Measurements from ENCODE around the gene DHDH. TPM values are rescaled to one million over a fixed set of nuclear protein-coding genes. Genes with fewer than 3 reads are reported as not detected.

Gene DHDH
- total RNA-seq, 6 donors from 2014 or later = 1.9 to 6.3 (median 2.8) TPM

DNA sequence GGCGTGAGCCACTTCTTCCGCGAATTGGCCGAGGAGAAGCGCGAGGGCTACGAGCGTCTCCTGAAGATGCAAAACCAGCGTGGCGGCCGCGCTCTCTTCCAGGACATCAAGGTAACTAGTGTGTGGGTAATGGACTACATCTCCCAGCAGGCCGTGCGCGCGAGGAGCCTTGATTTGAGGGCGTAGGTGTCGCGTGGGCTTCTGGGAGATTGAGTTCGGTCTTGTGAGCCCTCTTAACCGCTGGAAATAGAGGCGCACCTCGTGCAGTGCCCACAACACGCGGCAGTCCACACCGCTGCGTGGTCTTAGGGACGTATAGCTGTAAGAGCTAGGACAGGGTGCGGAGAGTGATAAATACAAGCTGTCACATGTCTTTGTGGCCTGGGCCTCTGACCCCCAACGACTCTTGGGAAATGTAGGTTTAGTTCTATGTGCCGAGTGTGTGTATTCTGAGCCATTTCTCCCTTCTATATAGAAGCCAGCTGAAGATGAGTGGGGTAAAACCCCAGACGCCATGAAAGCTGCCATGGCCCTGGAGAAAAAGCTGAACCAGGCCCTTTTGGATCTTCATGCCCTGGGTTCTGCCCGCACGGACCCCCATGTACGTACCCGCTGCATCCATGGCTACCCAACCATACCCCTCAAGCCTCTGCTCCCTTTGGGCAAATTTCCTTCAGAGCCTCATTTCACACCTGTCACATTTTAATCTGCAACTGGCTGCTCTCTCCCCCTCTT, 32.5 kb downstream of the DHDH start:
- Histone ChIP-seq H3K27ac (peak overlapping the region; percentile 88 to 98 (median 90)), H3K9me3 (no peaks in the 10 kb centered on the region), H3K4me3 (peak overlapping the region; percentile 80 to 97 (median 88)), H3K36me3 (peaks cover 13 to 49% (median 32%) of the 10 kb centered on the region in 4 donors), H3K4me1 (peaks cover 47 to 70% (median 54%) of the 10 kb centered on the region in 4 donors), H3K27me3 (no peaks in the 10 kb centered on the region)
- 7 to 17% methylated on average over 17 to 36 of the region's 36 CpGs for WGBS, 2 donors
- TF ChIP-seq, protein P1, sequence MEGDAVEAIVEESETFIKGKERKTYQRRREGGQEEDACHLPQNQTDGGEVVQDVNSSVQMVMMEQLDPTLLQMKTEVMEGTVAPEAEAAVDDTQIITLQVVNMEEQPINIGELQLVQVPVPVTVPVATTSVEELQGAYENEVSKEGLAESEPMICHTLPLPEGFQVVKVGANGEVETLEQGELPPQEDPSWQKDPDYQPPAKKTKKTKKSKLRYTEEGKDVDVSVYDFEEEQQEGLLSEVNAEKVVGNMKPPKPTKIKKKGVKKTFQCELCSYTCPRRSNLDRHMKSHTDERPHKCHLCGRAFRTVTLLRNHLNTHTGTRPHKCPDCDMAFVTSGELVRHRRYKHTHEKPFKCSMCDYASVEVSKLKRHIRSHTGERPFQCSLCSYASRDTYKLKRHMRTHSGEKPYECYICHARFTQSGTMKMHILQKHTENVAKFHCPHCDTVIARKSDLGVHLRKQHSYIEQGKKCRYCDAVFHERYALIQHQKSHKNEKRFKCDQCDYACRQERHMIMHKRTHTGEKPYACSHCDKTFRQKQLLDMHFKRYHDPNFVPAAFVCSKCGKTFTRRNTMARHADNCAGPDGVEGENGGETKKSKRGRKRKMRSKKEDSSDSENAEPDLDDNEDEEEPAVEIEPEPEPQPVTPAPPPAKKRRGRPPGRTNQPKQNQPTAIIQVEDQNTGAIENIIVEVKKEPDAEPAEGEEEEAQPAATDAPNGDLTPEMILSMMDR (IDR thresholded peaks at IDR 0.05) = no peak
- peak in 1 of 4 donors; percentile 11 for TF ChIP-seq POLR2A (IDR thresholded peaks at IDR 0.05)
- peak; percentile 56 to 77 for TF ChIP-seq POLR2AphosphoS5 (IDR thresholded peaks at IDR 0.05)
- DNase-seq (peak; percentile 89), ATAC-seq (ENCODE audit: low FRiP score in 2 of 2) (peak; percentile 74 to 77)

DNA sequence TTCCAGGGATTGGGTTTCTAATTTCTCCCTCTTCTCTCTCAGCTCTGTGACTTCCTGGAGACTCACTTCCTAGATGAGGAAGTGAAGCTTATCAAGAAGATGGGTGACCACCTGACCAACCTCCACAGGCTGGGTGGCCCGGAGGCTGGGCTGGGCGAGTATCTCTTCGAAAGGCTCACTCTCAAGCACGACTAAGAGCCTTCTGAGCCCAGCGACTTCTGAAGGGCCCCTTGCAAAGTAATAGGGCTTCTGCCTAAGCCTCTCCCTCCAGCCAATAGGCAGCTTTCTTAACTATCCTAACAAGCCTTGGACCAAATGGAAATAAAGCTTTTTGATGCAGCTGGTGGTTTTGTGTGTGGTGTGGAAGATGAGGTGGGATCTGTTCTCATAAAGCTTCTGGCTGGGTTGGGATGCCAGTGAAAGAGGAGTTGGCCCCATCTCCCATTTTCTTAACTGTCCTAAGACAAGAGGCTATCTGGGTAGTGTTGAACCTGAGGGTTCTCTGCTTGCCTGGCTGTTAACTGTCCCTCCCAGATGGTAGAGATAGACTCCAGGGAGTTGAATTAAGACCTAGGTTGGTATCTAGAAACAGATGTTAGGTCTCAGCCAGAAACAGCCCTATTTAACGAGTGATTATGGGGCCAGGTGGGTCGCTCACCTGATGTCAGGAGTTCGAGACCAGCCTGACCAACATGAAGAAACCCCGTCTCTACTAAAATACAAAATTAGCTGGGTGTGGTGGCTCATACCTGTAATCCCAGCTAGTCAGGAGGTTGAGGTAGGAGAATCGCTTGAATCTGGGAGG, 33.2 kb downstream of the DHDH start:
- H3K4me1 ChIP-seq = peaks cover 48 to 65% (median 53%) of the 10 kb centered on the region in 4 donors
- H3K9me3 ChIP-seq = no peaks in the 10 kb centered on the region
- WGBS, 2 donors = 68 to 81% methylated on average over 10 of the region's 10 CpGs
- H3K27ac ChIP-seq = peak overlapping the region; percentile 88 to 98 (median 90)
- H3K27me3 ChIP-seq = no peaks in the 10 kb centered on the region
- H3K4me3 ChIP-seq = peak overlapping the region; percentile 80 to 97 (median 88)
- no peak for TF ChIP-seq POLR2A (IDR thresholded peaks at IDR 0.05)
- TF ChIP-seq POLR2AphosphoS5 (IDR thresholded peaks at IDR 0.05) = peak in 1 of 2 donors; percentile 17
- no peak for TF ChIP-seq EP300 (IDR thresholded peaks at IDR 0.05)
- TF ChIP-seq, protein P1 (IDR thresholded peaks at IDR 0.05) = no peak
- DNase-seq = peak in 1 of 2 donors; percentile 52
- ATAC-seq (ENCODE audit: low FRiP score in 2 of 2) = no peak
- peaks cover 13 to 55% (median 32%) of the 10 kb centered on the region in 4 donors for H3K36me3 ChIP-seq

DNA sequence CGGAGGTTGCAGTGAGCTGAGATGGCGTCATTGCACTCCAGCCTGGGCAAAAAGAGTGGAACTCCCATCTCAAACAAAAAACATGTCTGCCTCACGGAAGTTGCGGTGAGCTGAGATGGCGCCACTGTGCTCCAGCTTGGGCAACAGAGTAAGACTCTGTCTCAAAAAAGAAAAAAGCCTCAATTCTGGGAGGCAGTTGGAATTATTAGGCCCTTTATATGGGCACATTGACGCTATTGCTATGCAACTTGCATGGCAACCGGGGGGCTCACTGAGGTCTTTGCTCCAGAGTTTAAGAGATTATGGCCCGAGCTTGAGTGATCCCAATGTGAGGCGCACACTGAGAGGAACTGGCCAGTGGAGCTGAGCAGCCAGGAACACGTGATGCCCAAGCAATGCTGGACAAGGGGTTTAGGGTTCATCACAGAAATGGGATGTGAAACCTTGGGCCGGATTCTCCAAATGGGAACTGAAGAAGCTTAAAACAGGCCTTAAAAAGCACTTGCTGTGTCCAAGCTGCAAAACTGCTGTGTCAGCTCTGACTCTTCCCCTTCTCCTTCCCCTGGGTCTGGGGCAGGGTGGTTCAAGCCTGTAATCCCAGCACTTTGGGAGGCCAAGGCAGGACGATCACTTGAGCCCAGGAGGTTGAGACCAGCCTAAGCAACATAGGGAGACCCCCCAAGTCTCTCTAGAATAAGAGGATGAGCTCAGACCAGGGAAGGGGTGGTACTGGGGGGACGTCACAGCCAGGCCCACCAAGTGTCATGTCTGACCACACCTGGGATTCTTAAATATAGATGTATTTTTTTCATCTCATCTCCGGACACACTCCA, 34.1 kb downstream of the DHDH start:
- H3K4me3 ChIP-seq = peak overlapping the region in 3 of 4 donors; percentile 80 to 97 (median 90)
- TF ChIP-seq POLR2A (IDR thresholded peaks at IDR 0.05) = peak in 3 of 4 donors; percentile 8 to 72 (median 24)
- TF ChIP-seq EP300 (IDR thresholded peaks at IDR 0.05) = peak in 1 of 4 donors; percentile 2
- TF ChIP-seq, protein P1 (IDR thresholded peaks at IDR 0.05) = no peak
- TF ChIP-seq POLR2AphosphoS5 (IDR thresholded peaks at IDR 0.05) = peak; percentile 44 to 59
- peak overlapping the region; percentile 88 to 98 (median 90) for H3K27ac ChIP-seq
- H3K27me3 ChIP-seq = no peaks in the 10 kb centered on the region
- H3K36me3 ChIP-seq = peaks cover 13 to 59% (median 36%) of the 10 kb centered on the region in 4 donors
- peaks cover 42 to 57% (median 46%) of the 10 kb centered on the region in 4 donors for H3K4me1 ChIP-seq
- peak in 1 of 2 donors; percentile 80 for DNase-seq
- no peaks in the 10 kb centered on the region for H3K9me3 ChIP-seq
- 69 to 75% methylated on average over 14 of the region's 14 CpGs for WGBS, 2 donors
- peak in 1 of 2 donors; percentile 28 for ATAC-seq (ENCODE audit: low FRiP score in 2 of 2)

DNA sequence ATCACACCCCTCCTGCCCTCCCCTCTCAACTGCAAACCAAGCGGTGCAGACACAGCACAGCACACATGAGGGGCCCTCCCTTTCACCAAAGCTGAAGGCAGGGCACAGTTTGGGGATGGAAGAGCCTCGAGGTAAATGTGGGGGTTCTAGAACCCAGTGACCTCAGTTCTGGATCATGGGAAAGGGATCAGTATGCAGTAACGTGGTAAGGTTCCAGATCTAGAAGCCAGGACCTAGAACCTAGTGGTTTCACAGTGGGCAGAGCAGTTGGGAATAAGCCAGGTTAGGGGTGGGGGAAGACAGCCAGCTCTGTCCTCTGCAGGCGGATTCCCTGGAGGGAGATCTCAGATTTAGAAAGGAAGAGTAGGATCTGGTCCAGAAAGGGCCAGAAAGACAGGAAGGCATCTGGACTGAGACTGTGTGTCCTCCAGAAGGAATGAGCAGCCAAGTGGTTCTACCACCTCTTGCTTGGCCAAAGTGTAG, 34.7 kb downstream of the DHDH start:
- DNase-seq (no peak), ATAC-seq (ENCODE audit: low FRiP score in 2 of 2) (no peak)
- no peaks in the 10 kb centered on the region for H3K27me3 ChIP-seq
- H3K36me3 ChIP-seq = peaks cover 13 to 66% (median 42%) of the 10 kb centered on the region in 4 donors
- no peaks in the 10 kb centered on the region for H3K9me3 ChIP-seq
- WGBS, 2 donors = 64 to 71% methylated on average over 4 of the region's 4 CpGs
- no peak for TF ChIP-seq POLR2A (IDR thresholded peaks at IDR 0.05)
- TF ChIP-seq, protein P1 (IDR thresholded peaks at IDR 0.05) = no peak
- no peak for TF ChIP-seq EP300 (IDR thresholded peaks at IDR 0.05)
- peak overlapping the region; percentile 88 to 98 (median 90) for H3K27ac ChIP-seq
- peaks cover 39 to 53% (median 41%) of the 10 kb centered on the region in 4 donors for H3K4me1 ChIP-seq
- H3K4me3 ChIP-seq = peak overlapping the region in 1 of 4 donors; percentile 80

Measured in upper lobe of left lung (tissue), 6 donors.